Umbilical cord (tissue), 2 donors: Measurements from ENCODE around the gene TMEM240. TPM values are rescaled to one million over a fixed set of nuclear protein-coding genes. Genes with fewer than 3 reads are reported as not detected.
"Not testable (repeated sequence)": the region's sequence is repeated elsewhere in the genome, so short reads cannot be mapped to it uniquely, and the experiment has no call there.

Experiments
- DNase-seq: peaks from one replicate; pipeline ENCODE4 v3.0.0-alpha.2; 2015; ENCODE audit warnings: low spot score
- total RNA-seq: library from RNA; depleted of rRNA; stranded (reverse); fragments of >200 nt; gene quantifications from one replicate; pipeline ENCODE4 v1.2.3, GENCODE V29; 2014; ENCODE audit warnings: low replicate concordance; ENCODE audit not compliant: insufficient read depth

The TMEM240 gene
- total RNA-seq, 1 donor from 2014 or later, result not detected

DNA sequence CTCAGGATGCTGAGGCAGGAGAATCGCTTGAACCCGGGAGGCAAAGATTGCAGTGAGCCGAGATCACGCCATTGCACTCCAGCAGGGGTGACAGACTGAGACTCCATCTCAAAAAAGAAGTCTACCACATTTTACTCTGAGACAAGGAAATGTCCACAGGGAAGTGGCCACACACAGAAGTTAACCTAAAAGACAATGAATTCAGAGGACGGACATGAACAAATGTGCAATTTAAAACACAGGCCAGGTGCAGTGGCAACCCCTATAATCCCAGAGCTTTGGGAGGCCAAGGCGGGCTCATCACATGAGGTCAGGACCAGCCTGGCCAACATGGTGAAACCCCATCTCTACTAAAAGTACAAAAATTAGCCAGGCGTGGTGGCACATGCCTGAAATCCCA lies 17.3 kb upstream of the TMEM240 start:
- not testable (repeated sequence) for DNase-seq

- not testable (repeated sequence) for DNase-seq
Measured at GRCh38 chr1:1556961-1557360, 16.5 kb upstream of the TMEM240 start.

- DNase-seq, result no peak
Measured at GRCh38 chr1:1556505-1556904, 16.1 kb upstream of the TMEM240 start.

DNA sequence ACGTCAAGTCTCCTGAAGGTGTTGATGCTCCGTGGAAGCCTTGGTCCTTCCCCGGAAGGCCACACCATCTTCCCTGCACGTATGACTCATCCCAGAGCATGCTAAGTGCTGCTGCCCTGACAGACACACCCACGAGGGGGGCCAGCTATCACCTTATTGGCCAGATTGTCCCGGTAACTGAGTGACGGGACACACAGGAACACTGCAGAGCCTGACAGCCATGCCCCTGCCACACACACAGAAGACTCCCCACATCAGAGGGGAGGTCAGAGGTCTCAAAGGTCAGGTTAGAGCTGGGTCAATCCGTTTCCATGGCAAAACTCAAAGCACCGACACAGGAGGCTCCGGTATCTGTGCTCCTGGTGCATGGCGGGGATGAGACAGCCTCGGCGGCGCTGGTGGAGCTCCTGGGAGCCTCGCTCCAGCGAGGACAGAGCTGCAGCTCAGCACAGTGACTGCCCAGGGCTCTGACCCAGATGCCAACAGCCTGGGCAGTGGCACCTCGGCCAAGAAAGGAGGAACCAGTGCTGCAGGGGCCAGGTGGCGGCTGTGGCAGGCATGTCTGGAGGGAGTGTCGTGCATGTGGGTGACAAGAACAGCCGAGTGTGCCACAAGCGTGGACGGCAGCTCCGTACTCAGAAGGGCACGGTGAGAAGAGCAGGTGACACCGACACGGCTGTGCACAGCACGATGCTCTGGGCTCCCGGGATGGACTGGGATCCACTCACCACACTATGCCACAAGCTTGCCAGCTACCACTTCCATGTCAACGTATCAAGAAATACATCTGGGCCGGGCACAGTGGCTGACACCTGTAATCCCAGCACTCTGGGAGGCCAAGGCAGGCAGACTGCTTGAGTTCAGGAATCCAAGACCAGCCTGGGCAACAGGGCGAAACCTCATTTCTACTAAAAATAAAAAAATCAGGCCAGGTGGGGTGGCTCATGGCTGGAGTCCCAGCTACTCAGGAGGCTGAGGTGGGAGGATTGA lies 14.8 kb upstream of the TMEM240 start:
- DNase-seq, result peak; percentile 76

- DNase-seq, result no peak
Measured at GRCh38 chr1:1554550-1554925, 14.1 kb upstream of the TMEM240 start.

- no peak for DNase-seq
Measured at GRCh38 chr1:1553821-1554494, 13.5 kb upstream of the TMEM240 start.

- DNase-seq, result no peak
Measured at GRCh38 chr1:1552263-1552639, 11.8 kb upstream of the TMEM240 start.

- DNase-seq, result no peak
Measured at GRCh38 chr1:1551524-1552262, 11.3 kb upstream of the TMEM240 start.

DNA sequence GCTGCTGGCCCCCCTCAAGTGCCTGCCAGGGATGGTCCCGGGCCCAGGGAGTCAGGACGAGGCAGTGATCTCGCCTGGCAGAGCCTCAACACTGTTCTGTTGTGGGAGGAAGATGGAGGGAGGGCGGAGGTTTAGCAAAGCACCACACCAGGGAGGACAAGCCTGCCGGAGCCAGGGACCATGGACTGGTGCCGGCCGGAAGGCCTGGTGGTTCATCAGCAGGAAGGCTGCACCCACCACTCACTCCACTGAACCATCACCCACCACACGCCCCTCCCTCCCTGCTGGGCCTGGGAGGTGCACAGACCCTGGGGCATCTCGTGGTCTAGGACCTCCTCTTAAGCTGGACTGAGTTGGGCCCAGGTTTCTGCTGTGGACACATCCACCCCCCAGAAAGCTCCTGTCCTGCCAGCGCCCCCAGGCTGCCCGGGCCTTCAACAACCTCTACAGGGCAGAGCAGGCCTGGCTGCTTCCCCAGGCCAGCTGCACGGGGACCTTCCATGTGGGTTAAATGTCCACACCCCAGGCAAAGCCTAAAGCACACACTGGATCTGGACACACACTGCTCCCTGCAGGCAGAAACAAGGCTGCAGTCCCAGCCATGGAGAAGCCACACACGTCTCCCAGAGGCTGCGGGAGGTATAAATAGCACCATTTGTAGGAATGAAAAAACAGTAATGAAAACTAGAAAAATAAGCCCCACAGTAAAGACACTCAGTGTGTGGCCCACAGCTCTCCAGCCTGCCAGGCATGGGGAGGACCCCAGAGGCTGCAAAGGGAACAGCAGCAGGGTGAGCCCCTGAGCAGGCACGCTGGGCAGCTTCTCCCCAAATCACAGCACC lies 10.4 kb upstream of the TMEM240 start:
- DNase-seq, result peak; percentile 62

GRCh38 chr1:1550087-1550486 lies 9.7 kb upstream of the TMEM240 start:
- no peak for DNase-seq

DNA sequence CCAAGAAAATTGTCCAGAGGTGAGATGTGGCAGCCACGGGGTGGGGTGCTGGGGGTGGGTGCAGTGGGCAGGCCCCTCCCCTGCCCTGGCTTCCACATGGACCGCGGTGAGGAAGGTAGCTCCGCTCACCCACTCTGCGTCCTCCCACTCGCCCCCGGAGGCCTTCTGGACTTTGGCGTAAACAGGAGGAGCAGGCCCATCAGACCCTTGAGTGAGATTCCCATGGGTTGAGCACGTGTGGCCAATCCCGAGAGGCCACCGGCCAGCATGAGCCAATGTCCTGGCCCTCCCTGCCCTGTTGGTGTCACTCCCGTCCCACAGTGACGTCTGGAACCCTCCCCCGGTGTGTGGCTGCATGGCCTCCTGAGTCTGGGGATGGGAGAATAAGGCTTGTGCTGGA lies 8.2 kb upstream of the TMEM240 start:
- no peak for DNase-seq

DNA sequence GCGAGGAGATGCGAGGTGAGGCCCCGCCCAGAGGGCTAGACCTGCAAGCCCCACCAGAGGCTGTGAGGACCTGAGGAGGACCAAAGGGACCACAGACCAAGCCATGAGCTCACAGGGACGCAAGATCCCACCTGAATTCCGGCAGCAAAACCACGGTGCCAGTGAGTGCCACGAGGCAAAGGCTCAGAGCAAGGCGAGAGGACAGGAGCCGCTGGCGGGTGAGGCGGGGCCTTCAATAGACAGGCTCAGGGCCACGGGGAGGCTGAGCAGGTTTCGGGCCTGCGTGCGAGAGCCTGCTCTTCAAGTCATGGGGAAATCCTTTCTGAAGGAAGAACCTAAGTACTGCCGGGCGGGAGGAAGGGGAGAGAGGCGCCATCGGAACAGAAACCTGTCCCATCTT lies 7.1 kb upstream of the TMEM240 start:
- DNase-seq, result no peak

DNA sequence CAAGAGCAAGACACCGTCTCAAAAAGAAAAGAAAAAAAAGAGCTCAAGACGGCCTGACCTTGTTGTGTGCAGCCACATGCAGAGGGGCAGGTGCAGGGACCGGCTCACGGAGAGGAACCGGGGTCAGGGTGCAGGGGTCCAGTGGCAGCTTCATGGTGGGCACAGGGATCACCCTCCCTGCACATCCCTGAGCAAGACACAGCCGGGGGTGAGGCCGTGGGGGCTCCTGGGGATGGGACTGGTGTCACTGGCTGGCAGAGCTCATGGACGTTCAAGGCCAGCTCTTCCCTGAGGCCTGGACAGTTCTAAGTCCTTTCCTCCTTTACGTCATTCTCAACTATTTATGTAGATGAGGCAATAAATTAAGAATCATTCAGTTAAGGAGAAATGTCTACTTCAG lies 6.6 kb upstream of the TMEM240 start:
- DNase-seq, result no peak

DNA sequence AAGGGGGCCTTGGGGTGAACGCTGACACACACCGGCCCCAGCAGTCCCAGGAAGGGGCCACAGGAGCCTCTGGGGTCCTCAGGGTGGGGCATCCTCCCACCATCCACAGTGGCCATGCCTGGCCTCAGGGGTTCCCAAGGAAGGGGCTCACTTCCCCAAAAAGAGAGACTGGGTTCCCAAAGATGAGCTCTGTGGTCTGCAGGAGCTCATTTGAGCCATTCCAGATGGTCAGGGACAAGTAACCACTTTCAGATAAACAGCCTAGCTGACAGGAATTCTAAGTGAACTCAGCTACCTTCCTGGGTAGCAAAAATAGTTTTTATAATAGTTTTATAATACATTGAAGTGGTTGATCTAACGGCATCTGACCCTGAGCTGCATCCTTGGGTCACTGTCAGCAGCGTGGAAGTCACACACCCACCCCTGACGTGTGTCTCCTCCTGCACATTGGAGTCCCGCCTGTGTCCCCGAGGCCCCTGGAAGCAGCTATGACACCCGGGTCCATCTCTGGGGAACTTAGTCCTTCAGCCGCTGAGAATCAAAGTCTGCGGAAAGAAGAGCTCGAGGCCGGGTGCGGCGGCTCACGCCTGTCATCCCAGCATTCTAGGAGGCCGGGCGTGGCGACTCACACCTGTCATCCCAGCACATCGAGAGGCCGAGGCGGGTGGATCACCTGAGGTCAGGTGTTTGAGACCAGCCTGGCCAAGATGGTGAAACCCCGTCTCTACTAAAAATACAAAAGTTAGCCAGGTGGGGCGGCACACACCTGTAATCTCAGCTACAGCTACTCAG lies 5.7 kb upstream of the TMEM240 start:
- DNase-seq, result no peak

DNA sequence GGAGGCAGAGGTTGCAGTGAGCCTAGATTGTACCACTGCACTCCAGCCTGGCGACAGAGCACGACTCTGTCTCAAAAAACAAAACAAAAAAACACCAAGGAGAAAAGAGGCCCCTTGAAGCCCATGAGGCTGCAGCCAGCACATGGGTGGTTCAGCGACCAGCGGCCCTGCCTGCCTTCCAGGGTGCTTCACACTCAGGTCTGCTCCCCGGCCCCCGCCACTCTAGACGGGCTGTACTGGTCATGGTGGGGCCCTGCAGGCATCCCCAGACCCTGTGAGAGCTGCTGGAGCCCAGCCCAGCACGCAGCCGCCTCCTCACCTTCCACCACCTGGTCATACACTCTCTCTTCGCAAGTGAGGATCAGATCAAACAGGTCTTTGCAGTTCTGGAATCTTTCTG lies 4.1 kb upstream of the TMEM240 start:
- no peak for DNase-seq

- no peak for DNase-seq
Measured at GRCh38 chr1:1543706-1544099, 3.3 kb upstream of the TMEM240 start.

DNA sequence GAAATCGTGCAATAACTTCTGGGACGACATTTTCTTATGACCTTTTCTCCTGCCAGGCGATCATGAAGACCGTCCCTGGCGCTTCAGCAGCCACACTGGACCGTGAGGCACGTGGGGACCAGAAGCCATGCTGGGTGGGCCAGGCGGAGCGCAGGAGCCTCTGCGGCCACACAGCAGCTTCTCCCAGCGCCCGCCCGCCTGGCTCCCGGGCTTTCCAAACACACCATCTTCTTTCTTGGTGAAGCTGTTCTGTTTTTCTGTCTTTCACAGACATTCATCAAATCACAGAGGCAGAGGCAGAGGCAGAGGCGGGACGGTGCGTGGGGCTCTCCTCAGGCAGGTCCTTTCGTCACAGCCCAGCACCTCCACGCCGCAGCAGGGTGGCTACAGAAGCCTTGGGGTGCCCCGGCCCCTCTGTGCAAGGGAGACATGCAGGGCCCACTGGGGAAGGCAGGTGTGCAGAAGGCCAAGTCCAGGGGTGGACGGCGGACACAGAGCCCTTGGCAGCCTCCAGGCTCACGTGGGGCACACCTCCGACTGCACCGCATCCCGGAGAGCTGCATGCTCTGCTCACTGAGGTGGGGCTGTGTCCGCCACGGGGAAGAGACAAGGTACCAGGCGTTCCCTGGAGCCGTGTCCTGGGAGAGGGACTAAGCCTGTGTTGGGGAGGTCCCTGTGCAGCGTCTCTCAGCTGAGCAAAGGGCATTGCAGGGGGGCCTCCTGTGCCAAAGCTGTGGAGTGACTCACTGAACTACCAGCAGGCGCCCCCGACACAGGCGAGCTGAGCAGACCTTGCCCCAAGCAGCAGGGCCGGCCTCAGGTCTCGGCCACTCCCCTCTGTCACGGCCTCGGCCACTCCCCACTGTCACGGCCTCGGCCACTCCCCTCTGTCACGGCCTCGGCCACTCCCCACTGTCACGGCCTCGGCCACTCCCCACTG lies 2.6 kb upstream of the TMEM240 start:
- DNase-seq, result no peak

GRCh38 chr1:1541956-1542765 lies 1.7 kb upstream of the TMEM240 start:
- DNase-seq, result no peak
